A549 (cell line): ENCODE data around the gene MYL4.

Source experiments
- CTCF ChIP-seq: fragments of >200 bp; sonication (Bioruptor Twin); formaldehyde crosslinking; IDR thresholded peaks from 3 replicates; pipeline ENCODE4 v1.5.1; 2016
- EP300 ChIP-seq, 2 experiments: fragments of >200 bp; sonication (Bioruptor Twin); formaldehyde crosslinking; IDR thresholded peaks; 2 replicates in 1 of 2; 3 replicates in 1 of 2; pipeline ENCODE4 v1.6.1; 2016 to 2017
- FOSB ChIP-seq: fragments of 250-450 bp; sonication (Bioruptor Pico); IDR thresholded peaks from 2 replicates; pipeline ENCODE4 v1.5.0; 2020; ENCODE audit warnings: mild to moderate bottlenecking, moderate library complexity
- HDAC2 ChIP-seq: fragments of 200-600 bp; sonication (generic); IDR thresholded peaks from 2 replicates; pipeline ENCODE4 v1.6.1; 2016
- MAFK ChIP-seq: fragments of 450-650 bp; IDR thresholded peaks from 2 replicates; pipeline ENCODE4 v1.6.1; 2014; ENCODE audit not compliant: partially characterized antibody
- RAD21 ChIP-seq, 2 experiments: fragments of >200 bp in 1 of 2; sonication (Bioruptor Twin) in 1 of 2; formaldehyde crosslinking in 1 of 2; IDR thresholded peaks in 1 of 2; conservative IDR thresholded peaks in 1 of 2; 2 replicates in 1 of 2; 3 replicates in 1 of 2; pipeline ENCODE4 v1.6.1; 2012 to 2018; ENCODE audit warnings: inconsistent platforms in 1 of 2
- RCOR1 ChIP-seq: fragments of 150-350 bp; IDR thresholded peaks from 2 replicates; pipeline ENCODE4 v1.6.1; 2014; ENCODE audit warnings: antibody characterized with exemption, low read length, low read depth

- no peak for TF ChIP-seq FOSB (CRISPR knock-in tag)
- TF ChIP-seq CTCF: no peak
- no peak for TF ChIP-seq RAD21 (conservative IDR thresholded peaks at IDR 0.05 in 1 of 2, IDR thresholded peaks at IDR 0.05 in 1 of 2)
- no peak for TF ChIP-seq HDAC2
- TF ChIP-seq EP300 (IDR thresholded peaks at IDR 0.05): no peak
- TF ChIP-seq RCOR1: no peak
- no peak for TF ChIP-seq MAFK
These were observed 10.7 kb downstream of the MYL4 start for GRCh38 chr17:47219621-47220475.
